Left ventricle myocardium inferior (tissue), 1 donor: ENCODE data around the gene EPHB2. TPM values are rescaled to one million over a fixed set of nuclear protein-coding genes. Genes with fewer than 3 reads are reported as not detected.

ENCODE experiments used
- DNase-seq: peaks from one replicate; pipeline ENCODE4 v3.0.0-alpha.2; 2020
- H3K27ac ChIP-seq: fragments of 200-600 bp; replicated peaks from 2 replicates; pipeline ENCODE4 v1.8.0; 2021
- H3K27me3 ChIP-seq: fragments of 200-600 bp; 2 replicates; pipeline ENCODE4 v1.8.0; 2021; ENCODE audit warnings: low read depth
- H3K36me3 ChIP-seq: fragments of 200-600 bp; 2 replicates; pipeline ENCODE4 v1.8.0; 2021
- H3K4me1 ChIP-seq: fragments of 200-600 bp; 2 replicates; pipeline ENCODE4 v1.8.0; 2021
- H3K4me3 ChIP-seq: fragments of 200-600 bp; 2 replicates; pipeline ENCODE4 v1.8.0; 2021; ENCODE audit warnings: mild to moderate bottlenecking, moderate library complexity
- H3K9me3 ChIP-seq: fragments of 200-600 bp; replicated peaks from 2 replicates; pipeline ENCODE4 v1.8.0; 2021
- CTCF ChIP-seq: fragments of 200-600 bp; IDR thresholded peaks from 2 replicates; pipeline ENCODE4 v1.8.0; 2021; ENCODE audit warnings: antibody characterized with exemption, mild to moderate bottlenecking, borderline replicate concordance
- intact Hi-C: fragments of 100-400 bp; cut with micrococcal nuclease; formaldehyde crosslinking; loops from one replicate; pipeline ENCODE4 v1.11.0; 2022
- total RNA-seq: library from RNA; stranded (reverse); fragmentation: NEBNext Ultra II Directional; extraction: Animal tissue kit (Norgen Biotek cat#: 25700); gene quantifications from one replicate; pipeline ENCODE4 v1.2.1, GENCODE V29; 2021
- donor health status: DM: no; HTN: yes; CAD: no; lungs with severe emphysema.

EPHB2 gene
- total RNA-seq, 1 donor from 2014 or later = 2.0 TPM

- Histone ChIP-seq H3K36me3 (no peaks in the 10 kb centered on the region), H3K9me3 (no peaks in the 10 kb centered on the region), H3K27me3 (no peaks in the 10 kb centered on the region), H3K4me3 (no peak overlapping the region), H3K27ac (no peak overlapping the region), H3K4me1 (no peaks in the 10 kb centered on the region)
- intact Hi-C loops = no loop called here
- no peak for DNase-seq
- TF ChIP-seq CTCF = no peak
These were observed 203.5 kb downstream of the EPHB2 start for GRCh38 chr1:22914156-22914555.

- intact Hi-C loops = no loop called here
- Histone ChIP-seq H3K4me1 (no peaks in the 10 kb centered on the region), H3K36me3 (no peaks in the 10 kb centered on the region), H3K27ac (no peak overlapping the region), H3K27me3 (no peaks in the 10 kb centered on the region), H3K9me3 (no peaks in the 10 kb centered on the region), H3K4me3 (no peak overlapping the region)
- no peak for TF ChIP-seq CTCF
- no peak for DNase-seq
These were observed 204.1 kb downstream of the EPHB2 start for GRCh38 chr1:22914633-22915217.

GRCh38 chr1:22915231-22915630 is 204.6 kb downstream of the EPHB2 start:
- no peaks in the 10 kb centered on the region for H3K9me3 ChIP-seq
- intact Hi-C loops = no loop called here
- no peak overlapping the region for H3K27ac ChIP-seq
- no peaks in the 10 kb centered on the region for H3K36me3 ChIP-seq
- TF ChIP-seq CTCF = no peak
- no peak overlapping the region for H3K4me3 ChIP-seq
- H3K27me3 ChIP-seq = no peaks in the 10 kb centered on the region
- DNase-seq = no peak
- no peaks in the 10 kb centered on the region for H3K4me1 ChIP-seq

GRCh38 chr1:22915816-22916470 is 205.3 kb downstream of the EPHB2 start:
- intact Hi-C loops = no loop called here

GRCh38 chr1:22916471-22916820 is 205.8 kb downstream of the EPHB2 start:
- Histone ChIP-seq H3K27ac (no peak overlapping the region), H3K27me3 (no peaks in the 10 kb centered on the region), H3K9me3 (no peaks in the 10 kb centered on the region), H3K36me3 (no peaks in the 10 kb centered on the region), H3K4me3 (no peak overlapping the region), H3K4me1 (peaks cover 8% of the 10 kb centered on the region)
- intact Hi-C loops = no loop called here
- DNase-seq = no peak
- no peak for TF ChIP-seq CTCF

More at GRCh38 chr1:22915816-22916470, 205.3 kb downstream of the EPHB2 start:
- Histone ChIP-seq H3K4me1 (peaks cover 3% of the 10 kb centered on the region), H3K27me3 (no peaks in the 10 kb centered on the region), H3K36me3 (no peaks in the 10 kb centered on the region), H3K27ac (no peak overlapping the region), H3K9me3 (no peaks in the 10 kb centered on the region), H3K4me3 (no peak overlapping the region)
- no peak for DNase-seq
- TF ChIP-seq CTCF = no peak
